CD4-positive, alpha-beta T cell treated with Interferon alpha-2 for 1 hour (primary cell): ENCODE measurements around the gene SAMSN1.

Experiments
- DNase-seq, 2 donors: peaks; one replicate each; pipeline ENCODE4 v3.0.0-alpha.2; 2020 to 2022

Gene SAMSN1

GRCh38 chr21:14483296-14483695, 62.8 kb downstream of the SAMSN1 start:
- DNase-seq = no peak

DNA sequence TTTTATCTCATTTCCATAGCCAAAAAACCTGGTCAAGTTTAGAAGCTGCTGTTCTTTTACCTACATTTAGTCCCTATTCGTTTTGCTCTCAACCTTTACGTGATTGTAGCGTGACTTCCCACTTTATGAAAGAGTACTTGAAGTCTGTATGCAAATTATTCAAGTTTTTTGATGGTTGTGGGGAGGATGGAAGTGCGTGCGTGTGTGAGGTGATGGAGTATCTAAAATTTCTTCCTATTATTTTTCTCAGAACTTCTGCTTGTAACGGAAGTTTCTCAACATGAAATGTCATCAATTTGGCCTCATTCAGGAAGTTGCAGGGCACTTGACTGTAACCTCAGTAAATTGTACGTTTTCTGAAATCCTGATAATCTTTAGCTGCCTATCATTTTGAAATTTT, 64.0 kb downstream of the SAMSN1 start:
- peak; percentile 62 for DNase-seq

- DNase-seq = peak in 1 of 2 donors; percentile 1
These were observed 65.6 kb downstream of the SAMSN1 start for GRCh38 chr21:14480411-14481031.

DNA sequence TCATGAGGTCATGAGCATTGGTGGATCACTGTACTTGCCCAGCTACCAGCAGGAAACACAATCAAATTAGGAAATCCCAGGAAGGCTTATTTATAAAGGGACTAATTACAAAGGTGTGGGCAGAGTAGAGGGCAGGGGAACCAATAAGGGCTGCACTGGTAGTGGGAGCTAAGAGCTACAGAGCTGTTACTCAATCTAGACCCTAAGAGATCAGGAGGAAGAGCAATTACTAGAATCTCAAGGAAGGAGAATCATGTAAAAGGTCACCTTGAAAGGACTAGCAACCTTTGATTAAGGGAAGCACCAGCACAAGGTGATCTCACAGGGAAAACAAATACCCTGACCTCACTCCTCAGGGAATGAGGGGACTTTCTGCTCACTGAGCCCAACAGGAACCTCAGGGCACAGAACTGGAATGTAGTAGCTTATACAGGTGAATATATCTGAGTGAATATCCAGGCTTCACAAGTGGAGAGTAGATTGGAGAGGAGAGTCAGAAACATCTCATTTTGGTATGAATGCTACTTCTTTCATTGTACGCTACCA, 66.8 kb downstream of the SAMSN1 start:
- DNase-seq = no peak

GRCh38 chr21:14477841-14478240, 68.3 kb downstream of the SAMSN1 start:
- no peak for DNase-seq

DNA sequence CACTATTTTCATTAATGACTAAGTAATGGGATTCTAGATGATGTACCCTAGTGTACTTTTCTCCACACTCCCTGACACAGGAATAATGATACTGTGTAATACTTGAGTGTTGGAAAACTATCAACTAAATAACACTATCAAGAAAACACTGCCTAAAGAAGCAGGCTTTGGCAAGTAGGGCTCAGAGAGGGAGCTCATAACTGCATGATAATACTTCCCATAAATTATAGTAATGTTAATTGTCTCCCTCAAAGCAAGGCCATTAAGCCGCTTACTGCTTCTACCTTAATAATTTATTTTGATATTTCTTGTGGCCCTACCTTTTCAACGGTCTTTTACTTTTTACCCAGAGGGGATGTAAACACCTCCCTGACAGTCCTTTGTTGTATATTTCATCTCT, 69.0 kb downstream of the SAMSN1 start:
- no peak for DNase-seq

DNA sequence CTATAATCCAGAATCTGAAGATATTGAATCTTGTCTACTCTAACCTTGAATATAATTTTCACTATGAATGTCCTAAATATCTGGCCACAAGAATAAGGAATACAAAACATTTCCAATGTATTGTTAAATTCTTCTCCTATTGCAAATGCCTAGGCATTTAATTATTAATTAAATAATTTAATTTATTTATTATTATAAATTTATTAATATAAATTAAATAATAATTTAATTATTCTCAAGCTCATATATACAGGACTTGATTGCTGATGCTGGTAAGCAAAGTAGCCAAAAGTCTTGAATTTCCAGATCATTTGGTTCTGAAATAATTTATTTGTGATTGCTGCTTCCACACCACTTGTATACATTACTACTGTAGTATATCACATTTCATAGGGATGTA, 71.1 kb downstream of the SAMSN1 start:
- no peak for DNase-seq

DNA sequence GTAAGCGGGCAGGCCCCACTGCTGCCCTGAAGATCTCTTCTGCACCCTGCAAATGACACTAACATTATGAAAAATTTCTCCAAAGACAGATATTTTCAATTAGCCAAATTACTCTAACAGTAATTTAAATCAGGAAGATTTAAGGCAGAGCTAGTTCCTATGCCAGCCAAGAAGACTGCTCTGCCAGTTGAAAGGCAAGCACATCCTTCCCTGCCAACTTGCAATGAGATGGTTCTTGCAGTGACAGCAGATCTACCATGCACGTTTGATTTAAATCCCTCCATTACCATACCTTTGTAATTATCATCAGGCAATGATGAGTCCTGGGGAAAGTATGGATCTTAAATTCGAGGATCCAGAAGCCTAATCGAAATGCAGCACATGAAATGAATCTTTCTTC, 76.5 kb downstream of the SAMSN1 start:
- no peak for DNase-seq

DNA sequence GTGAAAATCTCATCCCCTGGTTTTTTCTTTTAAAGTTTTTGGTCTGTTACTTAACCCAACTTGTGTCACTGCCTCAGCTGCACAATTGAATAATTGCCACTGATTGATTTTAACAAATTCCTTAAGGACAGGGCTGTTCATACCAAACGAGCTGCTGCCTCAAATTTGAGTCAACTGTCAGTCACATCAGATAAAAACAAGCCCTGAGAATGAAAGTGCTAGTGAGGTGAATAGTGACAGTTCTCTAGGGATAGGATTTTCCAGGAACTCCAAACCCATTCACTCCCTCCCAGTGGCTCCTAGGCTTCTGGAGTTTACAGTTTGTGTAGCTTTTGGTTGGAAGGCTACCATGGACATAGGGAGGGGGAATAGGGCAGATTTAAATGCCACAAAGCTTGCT, 79.4 kb downstream of the SAMSN1 start:
- DNase-seq = no peak

GRCh38 chr21:14457762-14458161, 88.4 kb downstream of the SAMSN1 start:
- no peak for DNase-seq

- no peak for DNase-seq
These were observed 89.2 kb downstream of the SAMSN1 start for GRCh38 chr21:14456911-14457310.

GRCh38 chr21:14454016-14455009, 91.8 kb downstream of the SAMSN1 start:
- DNase-seq = no peak

- DNase-seq = peak in 1 of 2 donors; percentile 7
These were observed 92.6 kb downstream of the SAMSN1 start for GRCh38 chr21:14453339-14454015.

GRCh38 chr21:14452727-14453241, 93.3 kb downstream of the SAMSN1 start:
- DNase-seq = no peak

DNA sequence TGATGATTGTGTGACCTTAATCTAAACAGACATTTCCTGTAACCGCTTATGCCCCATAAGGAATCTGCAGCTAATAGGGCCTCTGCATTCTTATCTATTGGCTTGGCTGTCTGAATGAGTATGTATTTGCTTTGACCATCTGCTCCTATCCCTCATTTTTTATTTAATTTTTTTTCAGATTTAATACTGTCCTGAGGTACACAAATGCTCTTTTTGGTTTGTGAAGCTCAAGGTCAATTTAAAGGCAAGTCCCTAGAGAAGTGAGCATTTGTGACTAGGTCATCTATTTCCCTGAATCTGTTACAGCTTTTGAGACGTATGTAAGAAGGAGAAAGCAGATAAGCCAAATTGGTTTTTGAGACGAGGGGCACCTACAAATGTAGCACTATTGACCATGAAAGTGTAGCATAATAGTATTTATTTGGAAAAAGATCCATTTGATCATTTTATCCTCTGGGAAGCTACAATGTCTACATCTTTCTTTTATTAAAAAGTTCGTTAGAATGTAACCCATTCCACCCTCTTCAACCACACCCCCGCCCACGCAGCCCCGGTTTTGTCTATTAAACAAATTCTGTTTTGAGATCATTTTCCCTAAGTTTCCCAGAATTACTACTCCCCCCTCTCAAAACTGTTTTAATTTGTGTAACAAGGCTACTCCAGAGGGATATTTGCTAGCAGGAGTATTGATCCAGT, 93.9 kb downstream of the SAMSN1 start:
- no peak for DNase-seq

DNA sequence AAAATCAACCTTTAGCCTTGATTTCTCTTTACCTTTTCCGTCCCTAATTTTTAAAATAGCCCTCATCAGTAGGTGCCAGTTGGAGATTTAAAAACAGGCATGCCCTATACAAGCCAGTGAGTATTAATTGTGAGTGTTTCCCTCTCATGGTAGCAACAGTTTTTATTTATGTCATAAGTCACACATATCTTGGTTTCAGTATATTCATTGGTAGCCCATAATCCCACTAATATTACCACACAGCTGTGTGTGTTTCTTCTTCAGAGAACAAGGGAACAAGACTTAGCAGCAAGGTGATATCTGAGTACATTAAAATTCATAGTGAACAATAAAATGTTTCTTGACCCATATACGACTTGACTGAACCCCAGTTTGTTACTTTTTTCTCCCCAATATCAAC, 94.6 kb downstream of the SAMSN1 start:
- DNase-seq = no peak

DNA sequence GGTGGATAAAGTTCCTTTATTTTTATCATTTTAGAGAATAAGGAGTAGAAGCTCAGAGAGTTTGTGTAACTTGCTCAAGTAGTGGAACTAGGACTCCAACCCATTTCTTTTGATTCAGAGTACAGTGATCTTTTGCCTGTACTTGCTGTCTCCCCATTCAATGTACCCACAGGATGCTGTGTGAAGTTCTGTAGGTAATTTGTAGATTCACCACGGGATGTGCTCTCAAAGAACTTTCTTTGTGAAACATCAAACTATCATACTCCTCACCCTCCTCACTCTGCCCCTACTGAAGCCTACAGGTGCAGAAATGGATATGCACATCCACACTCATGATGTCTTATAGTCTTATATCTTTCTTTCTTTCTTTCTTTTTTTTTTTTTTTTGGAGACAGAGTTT, 97.3 kb downstream of the SAMSN1 start:
- no peak for DNase-seq

GRCh38 chr21:14438211-14438610, 107.9 kb downstream of the SAMSN1 start:
- no peak for DNase-seq

- no peak for DNase-seq
These were observed 110.7 kb downstream of the SAMSN1 start for GRCh38 chr21:14435423-14435822.
